AG04449 (cell line): Measurements from ENCODE around the gene EPC2.

Experiments used
- CTCF ChIA-PET: fragments of 350-600 bp; formaldehyde crosslinking; extraction: SDS; loops from one replicate; lab custom pipeline; 2021; ENCODE audit warnings: antibody characterized with exemption; lab: Yijun Ruan, JAX
- POLR2A ChIA-PET: fragments of 400-600, 350-600 bp; formaldehyde crosslinking; extraction: SDS; loops from one replicate; lab custom pipeline; 2020; ENCODE audit warnings: antibody characterized with exemption, inconsistent platforms; lab: Yijun Ruan, JAX
- DNase-seq: peaks from one replicate; pipeline ENCODE4 v3.0.0-alpha.2; 2010; ENCODE audit warnings: low read depth, low spot score
- H3K4me3 ChIP-seq: 2 replicates; pipeline ENCODE4 v1.5.1; 2011; ENCODE audit warnings: low read depth, mild to moderate bottlenecking, control low read depth, low read length
- TF ChIP-seq, protein P1 (sequence below): IDR thresholded peaks from one replicate; pipeline ENCODE4 v1.5.1; 2011; ENCODE audit warnings: mild to moderate bottlenecking, moderate library complexity, low read length, control low read depth, inconsistent platforms; ENCODE audit not compliant: insufficient read depth; ENCODE audit errors: missing control alignments

Gene EPC2

DNA sequence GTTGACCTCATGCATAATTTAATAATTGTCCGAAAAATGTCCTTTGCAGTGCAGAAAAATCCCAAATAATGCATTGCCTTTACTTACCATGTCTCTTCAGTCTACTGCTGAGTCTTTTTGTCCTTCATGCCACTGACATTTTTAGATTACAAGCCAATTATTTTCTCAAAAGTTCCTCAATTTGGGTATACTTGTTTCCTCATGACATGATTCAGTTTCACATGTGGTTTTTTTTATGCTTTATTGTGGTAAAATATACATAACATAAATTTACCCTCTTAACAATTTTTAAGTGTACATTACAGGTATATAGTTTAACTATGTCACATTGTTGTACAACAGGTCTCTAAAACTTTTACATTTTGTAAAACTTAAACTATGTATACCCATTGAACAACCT lies 81.0 kb downstream of the EPC2 start:
- TF ChIP-seq, protein P1, sequence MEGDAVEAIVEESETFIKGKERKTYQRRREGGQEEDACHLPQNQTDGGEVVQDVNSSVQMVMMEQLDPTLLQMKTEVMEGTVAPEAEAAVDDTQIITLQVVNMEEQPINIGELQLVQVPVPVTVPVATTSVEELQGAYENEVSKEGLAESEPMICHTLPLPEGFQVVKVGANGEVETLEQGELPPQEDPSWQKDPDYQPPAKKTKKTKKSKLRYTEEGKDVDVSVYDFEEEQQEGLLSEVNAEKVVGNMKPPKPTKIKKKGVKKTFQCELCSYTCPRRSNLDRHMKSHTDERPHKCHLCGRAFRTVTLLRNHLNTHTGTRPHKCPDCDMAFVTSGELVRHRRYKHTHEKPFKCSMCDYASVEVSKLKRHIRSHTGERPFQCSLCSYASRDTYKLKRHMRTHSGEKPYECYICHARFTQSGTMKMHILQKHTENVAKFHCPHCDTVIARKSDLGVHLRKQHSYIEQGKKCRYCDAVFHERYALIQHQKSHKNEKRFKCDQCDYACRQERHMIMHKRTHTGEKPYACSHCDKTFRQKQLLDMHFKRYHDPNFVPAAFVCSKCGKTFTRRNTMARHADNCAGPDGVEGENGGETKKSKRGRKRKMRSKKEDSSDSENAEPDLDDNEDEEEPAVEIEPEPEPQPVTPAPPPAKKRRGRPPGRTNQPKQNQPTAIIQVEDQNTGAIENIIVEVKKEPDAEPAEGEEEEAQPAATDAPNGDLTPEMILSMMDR = no peak
- no peak for DNase-seq

DNA sequence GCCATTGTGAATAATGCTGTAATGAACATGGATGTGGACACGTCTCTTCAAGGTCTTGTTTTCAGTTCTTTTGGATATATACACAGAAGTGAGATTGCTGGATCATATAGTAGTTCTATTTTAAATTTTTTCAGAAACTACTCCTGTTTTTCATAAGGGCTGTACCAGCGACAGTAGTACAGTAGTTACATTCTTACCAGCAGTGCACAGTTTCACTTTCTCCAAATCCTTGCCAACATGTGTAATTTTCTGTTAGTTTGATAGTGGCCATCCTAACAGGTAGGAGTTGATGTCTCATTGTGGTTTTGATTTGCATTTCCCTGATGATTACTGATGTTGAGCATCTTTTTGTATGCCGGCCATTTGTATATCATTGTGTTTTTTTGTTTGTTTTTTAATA lies 81.7 kb downstream of the EPC2 start:
- TF ChIP-seq, protein P1 = no peak
- CTCF ChIA-PET = no interaction called here

More for the DNA sequence above, 81.0 kb downstream of the EPC2 start:
- CTCF ChIA-PET = no interaction called here
- POLR2A ChIA-PET = no interaction called here
- no peak overlapping the region for H3K4me3 ChIP-seq

DNA sequence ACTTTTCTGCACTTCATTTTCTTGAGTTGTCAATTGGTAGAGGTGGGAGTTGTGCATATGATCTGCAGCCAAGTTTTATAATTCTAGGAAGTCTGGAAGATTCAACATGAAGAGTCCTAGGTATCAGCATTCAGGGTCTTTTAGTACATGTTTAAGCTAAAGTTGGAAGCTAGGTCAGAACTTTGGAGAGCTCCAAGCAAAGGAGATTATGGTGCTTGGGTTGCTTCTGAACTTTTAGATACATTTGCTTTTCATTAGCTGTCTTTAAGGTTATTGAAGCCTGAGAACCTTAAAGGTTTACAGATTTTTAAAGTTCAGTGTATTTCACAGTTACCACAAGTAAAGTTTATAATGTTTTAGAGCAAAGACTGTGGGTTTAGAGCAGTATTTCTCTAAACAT lies 85.5 kb downstream of the EPC2 start:
- no peak overlapping the region for H3K4me3 ChIP-seq
- ChIA-PET CTCF (interaction anchor here (1.7 kb wide), 1 partner anchor 10 kb away, joined by 3 read pairs; no protein-coding TSS in a partner anchor), POLR2A (no interaction called here)
- TF ChIP-seq, protein P1 = no peak
- DNase-seq = no peak

More for the DNA sequence above, 81.7 kb downstream of the EPC2 start:
- DNase-seq = no peak
- no peak overlapping the region for H3K4me3 ChIP-seq
- POLR2A ChIA-PET = no interaction called here

DNA sequence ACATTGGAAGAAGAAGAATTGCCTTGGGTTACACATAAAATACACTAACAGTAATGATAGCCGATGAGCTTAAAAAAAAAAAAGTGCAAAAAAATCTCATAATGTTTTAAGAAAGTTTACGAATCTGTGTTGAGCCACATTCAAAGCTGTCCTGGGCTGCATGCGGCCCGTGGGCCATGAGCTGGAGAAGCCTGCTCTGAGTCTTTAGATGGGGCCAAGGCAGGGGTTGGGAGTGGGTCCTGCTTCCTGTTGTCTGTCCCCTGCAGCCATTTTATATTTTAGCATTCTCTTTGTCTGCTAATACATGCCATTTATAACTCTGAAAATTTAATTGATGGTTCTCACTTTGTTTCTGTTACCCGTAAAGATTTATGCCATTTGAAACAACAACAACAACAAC lies 93.2 kb downstream of the EPC2 start:
- CTCF ChIA-PET = interaction anchor here (0.9 kb wide), 1 partner anchor 91 kb away, joined by 3 read pairs; no protein-coding TSS in a partner anchor
- DNase-seq = no peak
- H3K4me3 ChIP-seq = no peak overlapping the region
- TF ChIP-seq, protein P1 = no peak
- POLR2A ChIA-PET = no interaction called here

DNA sequence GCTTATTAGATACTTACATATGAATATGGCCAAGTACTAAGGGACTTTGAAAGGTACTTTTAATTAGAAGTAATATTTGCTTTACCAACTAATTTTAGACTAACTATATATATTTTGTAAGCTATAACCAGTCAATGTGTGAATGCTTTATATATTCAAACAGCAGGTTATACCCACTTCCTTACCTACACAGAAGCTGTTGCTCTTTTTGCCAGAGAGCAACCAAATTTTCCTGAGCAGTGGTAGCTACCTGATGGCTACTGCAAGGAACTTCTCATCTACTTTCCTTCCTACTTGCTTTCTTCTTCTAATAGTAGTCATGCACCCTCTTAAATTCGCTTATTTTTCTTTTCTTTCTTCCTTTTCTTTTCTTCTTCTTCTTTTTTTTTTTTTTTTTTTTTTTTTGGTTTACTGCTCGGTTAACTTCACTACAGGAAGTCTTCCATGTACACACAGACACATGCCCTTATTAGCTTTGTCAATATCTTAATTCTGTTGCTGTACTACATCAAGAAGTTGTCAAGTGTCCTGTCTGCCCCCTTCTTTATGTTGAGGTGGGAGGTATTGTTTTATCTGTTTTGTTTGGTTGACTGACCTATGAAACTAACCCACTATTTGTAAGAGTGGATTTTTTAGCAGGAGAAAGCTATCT lies 95.0 kb downstream of the EPC2 start:
- TF ChIP-seq, protein P1 = no peak
- CTCF ChIA-PET = interaction anchor here (0.6 to 1.3 kb wide), 2 partner anchors 9 to 834 kb away, joined by 3 read pairs; no protein-coding TSS in a partner anchor
- no peak overlapping the region for H3K4me3 ChIP-seq
- no peak for DNase-seq
- POLR2A ChIA-PET = no interaction called here

DNA sequence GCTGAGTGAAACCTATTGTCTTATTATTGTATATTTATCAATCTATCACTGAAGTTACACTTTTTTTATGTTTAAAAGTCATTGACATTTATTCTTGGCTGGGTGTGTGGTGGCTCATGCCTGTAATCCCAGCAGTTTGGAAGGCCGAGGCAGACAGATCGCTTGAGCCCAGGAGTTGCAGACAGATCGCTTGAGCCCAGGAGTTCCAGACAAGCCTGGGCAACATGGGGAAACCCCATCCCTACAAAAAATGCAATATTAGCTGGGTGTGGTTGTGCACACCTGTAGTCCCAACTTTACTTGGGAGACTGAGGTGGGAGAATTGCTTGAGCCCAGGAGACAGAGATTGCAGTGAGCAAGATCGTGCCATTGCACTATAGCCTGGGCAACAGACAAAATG lies 97.8 kb downstream of the EPC2 start:
- POLR2A ChIA-PET = no interaction called here
- no peak for DNase-seq

More for the DNA sequence above, 97.8 kb downstream of the EPC2 start:
- TF ChIP-seq, protein P1 = no peak
- no peak overlapping the region for H3K4me3 ChIP-seq
- CTCF ChIA-PET = no interaction called here
